Occipital lobe (tissue), 2 donors: Measurements from ENCODE around the gene SAMMSON. TPM values are rescaled to one million over a fixed set of nuclear protein-coding genes. Genes with fewer than 3 reads are reported as not detected.

Experiments
- DNase-seq: peaks from one replicate; lab custom pipeline; 2025; lab: John Stamatoyannopoulos, UW
- total RNA-seq: library from RNA; depleted of rRNA; stranded (reverse); fragments of >200 nt; gene quantifications from one replicate; pipeline ENCODE4 v1.2.3, GENCODE V29; 2014

The SAMMSON gene
- total RNA-seq, 1 donor from 2014 or later = 0.47 TPM

- DNase-seq = no peak
Measured at GRCh38 chr3:70010346-70010745, 10.8 kb downstream of the SAMMSON start.

- DNase-seq = no peak
Measured at GRCh38 chr3:70011582-70011981, 12.0 kb downstream of the SAMMSON start.

GRCh38 chr3:70020906-70021660 is 21.6 kb downstream of the SAMMSON start:
- DNase-seq = no peak

- no peak for DNase-seq
Measured at GRCh38 chr3:70028361-70028760, 28.8 kb downstream of the SAMMSON start.

GRCh38 chr3:70038693-70039092 is 39.2 kb downstream of the SAMMSON start:
- DNase-seq = no peak

- no peak for DNase-seq
Measured at GRCh38 chr3:70040386-70040785, 40.9 kb downstream of the SAMMSON start.

- no peak for DNase-seq
Measured at GRCh38 chr3:70042641-70043040, 43.1 kb downstream of the SAMMSON start.

GRCh38 chr3:70049761-70050160 is 50.2 kb downstream of the SAMMSON start:
- DNase-seq = no peak

- DNase-seq = no peak
Measured at GRCh38 chr3:70053293-70053692, 53.8 kb downstream of the SAMMSON start.

- DNase-seq = no peak
Measured at GRCh38 chr3:70056081-70056480, 56.5 kb downstream of the SAMMSON start.

GRCh38 chr3:70057426-70057825 is 57.9 kb downstream of the SAMMSON start:
- no peak for DNase-seq

GRCh38 chr3:70061096-70061495 is 61.6 kb downstream of the SAMMSON start:
- no peak for DNase-seq

- no peak for DNase-seq
Measured at GRCh38 chr3:70064194-70064779, 64.8 kb downstream of the SAMMSON start.

GRCh38 chr3:70065696-70066253 is 66.2 kb downstream of the SAMMSON start:
- DNase-seq = peak; percentile 19

- DNase-seq = no peak
Measured at GRCh38 chr3:70067860-70068521, 68.5 kb downstream of the SAMMSON start.

GRCh38 chr3:70069557-70069956 is 70.0 kb downstream of the SAMMSON start:
- no peak for DNase-seq

- DNase-seq = no peak
Measured at GRCh38 chr3:70071138-70071537, 71.6 kb downstream of the SAMMSON start.

GRCh38 chr3:70072180-70072579 is 72.6 kb downstream of the SAMMSON start:
- DNase-seq = no peak

- no peak for DNase-seq
Measured at GRCh38 chr3:70072754-70073153, 73.2 kb downstream of the SAMMSON start.

- no peak for DNase-seq
Measured at GRCh38 chr3:70075101-70075500, 75.6 kb downstream of the SAMMSON start.

- DNase-seq = no peak
Measured at GRCh38 chr3:70076396-70076795, 76.9 kb downstream of the SAMMSON start.

GRCh38 chr3:70078778-70079177 is 79.2 kb downstream of the SAMMSON start:
- no peak for DNase-seq
